GM23338 (cell line): ENCODE results near the gene RAB12.

Source experiments
- EZH2 ChIP-seq: fragments of 200-600 bp; sonication (generic); IDR thresholded peaks from one replicate; pipeline ENCODE4 v1.8.0; 2017; ENCODE audit warnings: antibody characterized with exemption, mild to moderate bottlenecking, low read depth; ENCODE audit not compliant: unreplicated experiment
- JUNB ChIP-seq: IDR thresholded peaks from one replicate; pipeline ENCODE4 v1.6.1; 2016; ENCODE audit warnings: antibody characterized with exemption; ENCODE audit not compliant: unreplicated experiment
- NANOG ChIP-seq: IDR thresholded peaks from 2 replicates; pipeline ENCODE4 v1.6.1; 2016; ENCODE audit warnings: antibody characterized with exemption, borderline replicate concordance
- POLR2AphosphoS5 ChIP-seq: IDR thresholded peaks from 2 replicates; pipeline ENCODE4 v1.6.1; 2016; ENCODE audit warnings: antibody characterized with exemption, low read depth
- ZNF331 ChIP-seq: fragments of 250-450 bp; sonication (Bioruptor Pico); IDR thresholded peaks from 2 replicates; pipeline ENCODE4 v1.5.0; 2020; ENCODE audit warnings: low read depth, mild to moderate bottlenecking, moderate library complexity
- TF ChIP-seq, protein P1 (sequence below), 2 experiments: fragments of 200-600 bp in 1 of 2; sonication (generic) in 1 of 2; conservative IDR thresholded peaks; 2 replicates each; pipeline versions ENCODE4 v1.5.1 to v1.6.1; 2016 to 2017; ENCODE audit warnings: antibody characterized with exemption in 2 of 2, low read depth in 2 of 2, mild to moderate bottlenecking in 2 of 2, moderate library complexity in 1 of 2
- TF ChIP-seq, protein P2 (sequence below): IDR thresholded peaks from one replicate; pipeline ENCODE4 v1.6.1; 2018; ENCODE audit warnings: antibody characterized with exemption; ENCODE audit not compliant: unreplicated experiment

GRCh38 chr18:8656232-8656631 is 47.0 kb downstream of the RAB12 start:
- TF ChIP-seq, protein P1, sequence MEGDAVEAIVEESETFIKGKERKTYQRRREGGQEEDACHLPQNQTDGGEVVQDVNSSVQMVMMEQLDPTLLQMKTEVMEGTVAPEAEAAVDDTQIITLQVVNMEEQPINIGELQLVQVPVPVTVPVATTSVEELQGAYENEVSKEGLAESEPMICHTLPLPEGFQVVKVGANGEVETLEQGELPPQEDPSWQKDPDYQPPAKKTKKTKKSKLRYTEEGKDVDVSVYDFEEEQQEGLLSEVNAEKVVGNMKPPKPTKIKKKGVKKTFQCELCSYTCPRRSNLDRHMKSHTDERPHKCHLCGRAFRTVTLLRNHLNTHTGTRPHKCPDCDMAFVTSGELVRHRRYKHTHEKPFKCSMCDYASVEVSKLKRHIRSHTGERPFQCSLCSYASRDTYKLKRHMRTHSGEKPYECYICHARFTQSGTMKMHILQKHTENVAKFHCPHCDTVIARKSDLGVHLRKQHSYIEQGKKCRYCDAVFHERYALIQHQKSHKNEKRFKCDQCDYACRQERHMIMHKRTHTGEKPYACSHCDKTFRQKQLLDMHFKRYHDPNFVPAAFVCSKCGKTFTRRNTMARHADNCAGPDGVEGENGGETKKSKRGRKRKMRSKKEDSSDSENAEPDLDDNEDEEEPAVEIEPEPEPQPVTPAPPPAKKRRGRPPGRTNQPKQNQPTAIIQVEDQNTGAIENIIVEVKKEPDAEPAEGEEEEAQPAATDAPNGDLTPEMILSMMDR (conservative IDR thresholded peaks at IDR 0.05; ENCODE audit: low read depth in 2 of 2) = no peak
- TF ChIP-seq ZNF331 (CRISPR knock-in tag) (no peak), JUNB (no peak), NANOG (no peak), EZH2 (no peak), POLR2AphosphoS5 (no peak)
- TF ChIP-seq, protein P2, sequence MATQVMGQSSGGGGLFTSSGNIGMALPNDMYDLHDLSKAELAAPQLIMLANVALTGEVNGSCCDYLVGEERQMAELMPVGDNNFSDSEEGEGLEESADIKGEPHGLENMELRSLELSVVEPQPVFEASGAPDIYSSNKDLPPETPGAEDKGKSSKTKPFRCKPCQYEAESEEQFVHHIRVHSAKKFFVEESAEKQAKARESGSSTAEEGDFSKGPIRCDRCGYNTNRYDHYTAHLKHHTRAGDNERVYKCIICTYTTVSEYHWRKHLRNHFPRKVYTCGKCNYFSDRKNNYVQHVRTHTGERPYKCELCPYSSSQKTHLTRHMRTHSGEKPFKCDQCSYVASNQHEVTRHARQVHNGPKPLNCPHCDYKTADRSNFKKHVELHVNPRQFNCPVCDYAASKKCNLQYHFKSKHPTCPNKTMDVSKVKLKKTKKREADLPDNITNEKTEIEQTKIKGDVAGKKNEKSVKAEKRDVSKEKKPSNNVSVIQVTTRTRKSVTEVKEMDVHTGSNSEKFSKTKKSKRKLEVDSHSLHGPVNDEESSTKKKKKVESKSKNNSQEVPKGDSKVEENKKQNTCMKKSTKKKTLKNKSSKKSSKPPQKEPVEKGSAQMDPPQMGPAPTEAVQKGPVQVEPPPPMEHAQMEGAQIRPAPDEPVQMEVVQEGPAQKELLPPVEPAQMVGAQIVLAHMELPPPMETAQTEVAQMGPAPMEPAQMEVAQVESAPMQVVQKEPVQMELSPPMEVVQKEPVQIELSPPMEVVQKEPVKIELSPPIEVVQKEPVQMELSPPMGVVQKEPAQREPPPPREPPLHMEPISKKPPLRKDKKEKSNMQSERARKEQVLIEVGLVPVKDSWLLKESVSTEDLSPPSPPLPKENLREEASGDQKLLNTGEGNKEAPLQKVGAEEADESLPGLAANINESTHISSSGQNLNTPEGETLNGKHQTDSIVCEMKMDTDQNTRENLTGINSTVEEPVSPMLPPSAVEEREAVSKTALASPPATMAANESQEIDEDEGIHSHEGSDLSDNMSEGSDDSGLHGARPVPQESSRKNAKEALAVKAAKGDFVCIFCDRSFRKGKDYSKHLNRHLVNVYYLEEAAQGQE = no peak
